ENCODE data around the gene CCNG2.
"Not testable (repeated sequence)": the region's sequence is repeated elsewhere in the genome, so short reads cannot be mapped to it uniquely, and the experiment has no call there.

Gene CCNG2, protein sequence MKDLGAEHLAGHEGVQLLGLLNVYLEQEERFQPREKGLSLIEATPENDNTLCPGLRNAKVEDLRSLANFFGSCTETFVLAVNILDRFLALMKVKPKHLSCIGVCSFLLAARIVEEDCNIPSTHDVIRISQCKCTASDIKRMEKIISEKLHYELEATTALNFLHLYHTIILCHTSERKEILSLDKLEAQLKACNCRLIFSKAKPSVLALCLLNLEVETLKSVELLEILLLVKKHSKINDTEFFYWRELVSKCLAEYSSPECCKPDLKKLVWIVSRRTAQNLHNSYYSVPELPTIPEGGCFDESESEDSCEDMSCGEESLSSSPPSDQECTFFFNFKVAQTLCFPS

DNA sequence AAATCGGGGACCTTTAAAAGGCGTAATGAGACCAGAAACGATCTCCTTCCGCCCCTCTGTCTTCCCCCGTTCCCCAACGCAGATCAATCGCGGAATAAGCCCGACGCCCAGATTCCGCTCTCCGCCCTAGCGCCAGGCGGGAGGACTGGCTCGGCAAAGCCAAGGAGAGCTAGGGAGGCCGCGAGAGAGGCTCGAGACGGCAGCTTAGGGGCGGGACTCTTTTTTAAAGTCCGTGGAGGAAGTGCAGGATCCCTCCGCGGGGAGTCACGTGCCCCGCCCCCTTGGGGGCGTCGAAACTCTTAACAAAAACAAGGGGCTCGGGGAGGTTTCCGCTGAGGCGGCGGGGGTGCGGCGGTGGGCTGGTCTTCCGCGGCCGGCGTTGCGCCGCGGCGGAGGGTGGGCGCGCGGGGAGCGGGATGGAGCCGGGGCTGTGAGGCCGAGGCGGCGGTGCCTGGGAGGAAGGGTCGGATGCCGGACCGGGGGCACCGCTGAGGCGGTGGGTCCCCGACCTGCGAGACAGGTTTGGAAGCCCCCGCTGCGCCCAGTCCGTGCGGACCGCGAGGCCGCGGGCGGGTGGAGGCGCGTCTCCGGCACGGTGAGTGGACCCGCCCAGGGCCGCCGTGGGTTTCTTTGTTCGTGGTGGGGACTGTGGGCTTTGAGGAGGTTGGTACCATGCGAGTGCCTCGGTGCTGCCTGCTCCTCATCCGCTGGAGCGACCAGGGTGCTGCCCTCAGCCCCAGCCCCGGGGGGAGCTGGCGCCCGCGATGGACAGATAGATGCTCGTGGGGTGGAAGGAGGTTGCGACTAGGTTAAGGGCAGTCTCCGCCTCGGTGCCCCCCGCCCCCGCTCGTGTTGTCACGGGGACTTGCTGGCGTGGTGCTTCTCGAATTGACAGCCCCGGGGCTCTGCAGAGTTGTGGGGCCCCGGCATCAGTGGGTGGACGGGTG, at the start of gene CCNG2:
CCNG2 (plus strand) TSS at position 296 of the 947 bp plus-strand sequence. CDS start 1,326 bp downstream, outside the sequence.
- DNase-seq, result peak; percentile 95

DNA sequence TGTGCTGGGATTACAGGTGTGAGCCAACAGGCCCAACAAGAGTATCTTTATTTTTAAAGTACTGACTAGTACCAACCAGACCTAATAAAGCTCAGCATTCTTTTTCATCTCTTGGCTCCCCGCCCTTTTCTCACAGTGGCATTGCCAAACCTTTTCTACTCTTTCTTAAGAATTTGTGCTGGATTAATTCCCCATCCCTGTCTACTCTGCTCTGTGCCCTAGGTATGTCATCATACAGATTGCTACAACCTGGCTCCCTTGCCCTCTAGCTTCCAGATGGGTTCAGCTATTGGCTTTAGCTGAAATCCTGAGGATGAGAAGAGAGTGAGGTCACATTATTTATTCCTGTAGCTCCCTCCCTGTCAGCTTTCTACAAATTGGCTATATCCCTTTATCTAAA, 46.3 kb upstream of the CCNG2 start:
- no peak for DNase-seq

DNA sequence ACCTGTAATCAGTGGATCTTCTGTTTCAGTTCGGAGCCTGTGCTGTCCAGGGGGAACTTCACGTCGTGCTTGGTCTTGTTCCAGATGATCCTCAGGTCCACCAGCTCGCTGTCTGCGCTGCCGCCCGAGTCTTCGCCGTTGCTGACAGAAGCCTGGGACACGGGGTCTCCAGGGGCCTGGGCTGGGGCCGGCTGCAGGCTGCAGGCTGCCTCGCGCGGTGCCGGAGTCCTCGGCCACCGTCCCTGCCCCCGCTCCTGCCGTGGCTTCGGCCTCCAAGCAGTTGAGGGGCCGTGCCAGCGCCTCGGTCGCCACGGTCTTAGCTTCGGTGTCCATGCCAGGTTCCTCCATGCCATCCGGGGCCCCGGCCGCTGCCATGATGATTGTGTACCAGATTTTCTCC, 43.9 kb upstream of the CCNG2 start:
- DNase-seq, result no peak

DNA sequence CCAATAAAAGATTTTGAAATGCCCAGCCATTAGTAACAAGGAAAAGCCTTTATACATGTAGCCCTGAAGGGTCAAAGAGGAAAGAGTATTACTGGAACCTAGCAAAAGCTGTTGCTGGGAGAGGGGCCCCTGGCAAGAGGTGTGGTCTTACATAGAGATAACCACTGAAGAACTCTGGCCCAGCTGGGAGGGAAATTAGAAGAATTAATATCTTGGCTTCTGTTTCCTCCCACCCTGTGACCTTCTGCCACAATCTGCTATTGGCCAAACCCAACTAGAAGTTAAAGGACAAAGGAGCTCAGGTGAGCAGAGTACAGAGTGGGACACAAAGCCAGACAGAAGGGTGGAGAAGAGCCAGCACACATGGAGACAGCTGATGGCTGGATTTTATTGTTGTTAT, 39.3 kb upstream of the CCNG2 start:
- DNase-seq, result no peak

DNA sequence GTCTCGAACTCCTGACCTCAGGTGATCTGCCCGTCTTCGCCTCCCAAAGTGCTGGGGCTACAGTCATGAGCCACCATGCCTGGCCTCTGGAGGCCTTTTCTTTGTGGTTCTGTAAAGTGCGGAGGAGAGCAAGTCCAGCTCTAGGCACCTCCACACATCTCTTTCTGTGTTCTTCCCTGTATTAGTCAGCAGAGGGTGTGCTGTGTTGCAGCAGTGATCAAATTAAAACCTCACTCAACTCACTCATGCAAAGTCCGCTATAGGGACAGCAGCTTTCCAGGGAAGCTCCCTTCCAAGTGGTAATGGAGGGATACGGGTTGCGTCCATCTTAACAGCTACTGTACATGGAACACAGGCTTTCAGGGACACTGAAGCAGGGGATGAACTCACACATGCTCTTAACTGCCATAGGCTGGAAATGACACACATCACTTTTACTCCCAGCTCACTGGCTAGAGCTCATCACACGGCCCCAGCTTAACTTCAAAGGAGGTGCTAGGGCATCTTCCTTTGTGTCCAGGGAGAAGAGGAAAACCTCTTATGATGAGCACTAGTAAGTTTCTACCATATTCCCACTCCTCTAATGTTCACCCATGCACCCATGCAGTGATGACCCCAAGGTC, 36.0 kb upstream of the CCNG2 start:
- no peak for DNase-seq

DNA sequence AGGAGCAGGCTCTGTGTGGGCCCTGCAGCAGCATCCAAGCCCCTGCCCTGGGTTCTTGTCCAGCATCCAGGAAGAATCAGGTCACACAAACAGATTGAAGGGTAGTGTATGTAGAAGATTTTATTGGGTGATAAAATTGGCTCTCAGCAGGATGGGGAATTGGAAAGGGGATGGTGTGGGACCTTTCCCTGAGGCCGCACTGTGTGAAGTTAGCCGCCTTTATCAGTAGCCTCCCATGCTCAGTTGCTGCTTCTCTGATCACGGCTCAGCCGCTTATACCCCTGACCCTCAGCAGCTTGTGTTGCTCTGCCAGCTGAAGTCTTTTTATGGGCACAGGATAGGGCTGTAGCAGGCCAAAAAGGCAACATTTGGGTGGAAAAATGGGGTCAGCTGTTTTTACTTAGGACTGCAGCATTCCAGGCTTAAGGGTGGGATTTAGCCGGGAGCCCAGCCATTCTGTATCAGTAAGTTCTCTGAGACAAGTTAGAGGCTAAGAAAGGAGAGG, 35.2 kb upstream of the CCNG2 start:
- DNase-seq, result peak; percentile 19

DNA sequence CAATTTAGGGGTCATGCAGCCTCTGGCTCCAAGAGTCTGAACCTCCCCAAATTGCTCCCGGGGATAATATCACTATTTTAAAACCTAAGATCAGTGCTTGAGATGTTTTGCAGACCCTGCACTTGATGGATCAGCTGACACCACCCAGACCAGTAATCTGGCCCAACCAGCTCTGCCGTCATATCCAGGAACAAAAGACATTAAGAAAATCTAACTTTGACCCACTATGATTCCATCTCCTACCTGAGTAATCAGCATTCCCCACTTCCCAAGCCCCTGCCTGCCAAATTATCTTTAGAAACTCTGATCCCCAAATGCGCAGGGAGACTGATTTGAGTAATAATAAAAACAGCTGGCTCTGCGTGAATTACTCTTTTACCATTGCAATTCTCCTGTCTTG, 34.4 kb upstream of the CCNG2 start:
- DNase-seq, result no peak

DNA sequence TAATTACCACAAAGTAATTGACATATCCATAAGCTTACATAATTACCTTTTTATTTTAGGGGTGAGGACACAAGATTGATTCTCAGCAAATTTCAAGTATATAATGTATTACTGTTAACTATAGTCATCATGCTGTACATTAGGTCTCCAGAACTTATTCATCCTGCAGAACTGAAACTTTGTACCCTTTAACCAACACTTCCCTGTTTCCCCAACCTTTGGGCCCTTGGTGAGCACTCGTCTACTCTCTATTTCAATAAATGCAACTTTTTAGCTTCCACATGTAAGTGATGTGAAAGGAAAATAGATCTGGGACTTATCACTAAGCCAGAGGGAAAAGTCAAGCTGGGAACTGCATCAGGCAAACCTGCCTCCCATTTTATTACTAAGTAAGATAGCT, 33.6 kb upstream of the CCNG2 start:
- DNase-seq, result no peak

DNA sequence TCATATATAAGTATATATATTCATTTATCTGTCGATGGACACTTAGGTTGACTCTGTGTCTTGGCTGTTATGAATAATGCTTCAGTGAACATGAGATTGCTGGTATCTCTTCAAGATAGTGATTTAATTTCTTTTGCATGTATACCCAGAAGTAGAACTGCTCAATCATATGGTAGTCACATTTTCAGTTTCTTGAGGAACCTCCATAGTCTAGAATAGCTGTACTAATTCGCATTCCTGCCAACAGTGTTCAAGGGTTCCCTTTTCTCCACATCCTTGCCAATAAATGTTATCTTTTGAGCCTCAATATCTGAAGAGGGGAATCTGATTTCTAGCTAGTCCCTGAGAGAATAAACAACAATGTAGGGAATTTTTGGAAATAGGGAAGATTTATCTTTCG, 32.4 kb upstream of the CCNG2 start:
- DNase-seq, result no peak

DNA sequence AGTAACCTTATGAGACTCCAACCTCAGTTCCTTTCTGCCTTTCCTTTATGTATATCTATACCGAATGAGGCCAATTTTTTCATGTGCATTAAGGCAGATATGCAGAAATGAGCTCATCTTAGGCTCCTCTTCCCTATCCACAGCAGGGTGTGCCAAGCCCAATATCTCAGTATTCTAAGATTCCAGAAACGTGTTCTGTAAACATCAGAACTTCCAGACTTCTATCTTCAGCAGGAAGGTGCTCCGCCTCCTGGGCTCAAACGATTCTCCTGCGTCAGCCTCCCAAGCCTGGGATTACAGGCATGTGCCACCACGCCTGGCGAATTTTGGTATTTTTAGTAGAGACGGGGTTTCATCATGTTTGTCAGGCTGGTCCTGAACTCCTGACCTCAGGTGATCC, 31.0 kb upstream of the CCNG2 start:
- no peak for DNase-seq

DNA sequence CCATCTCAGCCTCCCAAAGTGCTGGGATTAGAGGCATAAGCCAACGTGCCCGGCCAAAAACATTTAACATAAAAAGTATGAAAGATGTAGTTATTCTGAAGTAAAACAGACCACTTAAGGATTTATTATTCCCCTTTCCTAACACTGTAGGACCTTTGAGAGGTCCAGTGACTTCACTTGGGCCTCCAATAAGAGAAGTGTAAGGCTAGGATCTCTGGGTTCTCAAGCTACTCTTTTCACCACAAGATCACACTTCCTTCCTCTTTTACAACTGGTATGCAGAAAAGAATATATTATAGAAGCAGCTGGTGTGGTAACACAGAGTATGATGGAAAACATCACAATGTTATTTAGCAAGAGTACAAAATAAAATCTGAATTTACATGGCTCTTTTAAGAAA, 30.2 kb upstream of the CCNG2 start:
- no peak for DNase-seq

DNA sequence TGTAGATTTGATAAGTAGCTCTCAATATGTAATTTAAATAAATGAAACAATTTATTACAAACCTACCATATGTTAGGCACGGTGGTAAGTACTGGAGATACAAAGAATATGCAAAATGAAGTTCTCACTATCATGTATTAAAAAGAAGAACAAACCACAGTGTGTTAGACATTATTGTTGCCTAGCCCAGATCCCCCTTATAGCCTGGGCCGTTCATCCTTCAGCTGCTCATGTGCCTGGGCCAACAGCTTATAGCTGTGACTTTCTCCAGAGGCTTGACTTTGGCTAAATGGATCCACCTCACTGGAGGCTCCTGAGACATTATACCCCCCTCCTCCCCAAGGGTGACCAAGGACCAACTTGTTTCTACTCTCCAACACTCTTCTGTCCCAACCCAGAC, 29.8 kb upstream of the CCNG2 start:
- DNase-seq, result no peak

DNA sequence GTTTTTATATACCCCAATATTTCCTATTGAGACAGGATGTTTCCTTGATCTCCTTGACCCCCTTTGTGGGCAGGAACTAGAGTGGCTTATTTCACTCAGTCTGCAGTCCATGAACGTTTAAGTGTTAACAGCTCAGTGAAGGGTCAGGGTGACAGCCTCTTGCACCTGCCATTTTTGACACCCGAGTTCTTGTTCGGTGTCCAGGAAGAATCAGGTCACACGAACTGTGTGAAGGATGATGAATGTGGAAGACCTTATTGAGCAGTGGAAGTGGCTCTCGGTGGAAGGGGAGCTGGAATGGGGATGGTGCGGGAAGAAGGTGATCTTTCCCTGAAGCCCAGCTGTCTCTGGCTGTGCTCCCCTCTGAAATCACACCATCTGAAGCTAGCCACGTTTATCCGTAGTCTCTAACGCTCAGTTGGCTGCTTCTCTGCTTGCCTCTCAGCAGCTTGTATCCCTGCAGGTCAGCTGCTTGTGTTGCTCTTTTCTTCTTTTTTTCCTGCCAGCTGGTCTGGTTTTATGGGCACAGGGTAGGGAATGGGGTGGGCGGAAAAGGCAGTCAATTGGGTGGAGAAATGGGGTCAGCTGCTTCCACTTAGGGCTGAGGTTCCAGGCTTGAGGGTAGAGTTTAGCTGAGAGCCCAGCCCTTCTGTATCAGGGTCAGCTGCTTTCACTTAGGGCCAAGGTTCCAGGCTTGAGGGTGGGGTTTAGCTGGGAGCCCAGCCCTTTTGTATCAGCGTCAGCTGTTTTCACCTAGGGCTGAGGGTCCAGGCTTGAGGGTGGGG, 29.0 kb upstream of the CCNG2 start:
- peak; percentile 28 for DNase-seq

DNA sequence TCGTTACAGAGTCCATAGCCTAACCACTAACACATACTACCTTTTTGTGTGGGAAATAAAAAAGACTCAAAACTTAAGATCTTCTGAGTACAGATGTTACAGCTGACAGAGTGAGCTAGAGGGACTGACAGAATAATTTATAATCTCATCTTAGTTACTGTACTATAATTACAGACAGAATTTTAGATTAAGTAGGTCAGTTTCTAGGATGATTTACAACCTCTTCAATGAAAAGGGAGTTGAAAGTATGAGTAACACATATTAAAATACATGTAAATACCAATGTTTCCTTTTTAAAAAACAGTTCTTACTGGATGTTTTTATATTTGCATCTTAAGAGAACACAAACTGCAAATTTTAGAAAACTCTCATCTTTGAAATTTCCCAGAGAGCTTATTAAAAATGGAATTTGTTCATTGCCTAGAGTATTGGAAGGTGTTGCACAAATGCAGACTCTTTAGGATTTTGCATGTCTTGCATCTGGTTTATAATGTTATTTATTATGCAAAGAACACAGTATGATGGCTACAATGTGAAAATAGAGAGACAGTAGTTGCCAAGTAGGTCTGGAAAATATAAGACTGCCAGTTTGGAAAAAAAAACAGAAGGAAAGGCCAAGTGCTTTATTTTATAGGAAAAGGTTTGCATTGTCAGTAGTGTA, 24.2 kb upstream of the CCNG2 start:
- no peak for DNase-seq

DNA sequence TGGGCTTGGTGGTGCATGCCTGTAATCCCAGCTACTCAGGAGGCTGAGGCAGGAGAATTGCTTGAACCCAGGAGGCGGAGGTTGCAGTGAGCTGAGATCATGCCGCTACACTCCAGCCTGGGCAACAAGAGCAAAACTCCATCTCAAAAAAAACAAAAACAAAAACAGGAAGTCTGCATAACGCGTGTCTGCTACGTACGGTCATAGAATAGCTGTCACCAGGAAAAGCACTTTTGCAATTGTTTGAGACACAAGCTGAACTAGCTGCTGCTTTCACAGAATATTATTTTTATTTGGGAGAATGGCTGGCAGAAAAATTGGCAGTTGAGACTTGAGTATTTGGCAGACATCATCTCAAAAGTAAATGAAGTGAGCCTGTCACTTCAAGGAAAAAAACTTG, 19.6 kb upstream of the CCNG2 start:
- DNase-seq, result not testable (repeated sequence)

DNA sequence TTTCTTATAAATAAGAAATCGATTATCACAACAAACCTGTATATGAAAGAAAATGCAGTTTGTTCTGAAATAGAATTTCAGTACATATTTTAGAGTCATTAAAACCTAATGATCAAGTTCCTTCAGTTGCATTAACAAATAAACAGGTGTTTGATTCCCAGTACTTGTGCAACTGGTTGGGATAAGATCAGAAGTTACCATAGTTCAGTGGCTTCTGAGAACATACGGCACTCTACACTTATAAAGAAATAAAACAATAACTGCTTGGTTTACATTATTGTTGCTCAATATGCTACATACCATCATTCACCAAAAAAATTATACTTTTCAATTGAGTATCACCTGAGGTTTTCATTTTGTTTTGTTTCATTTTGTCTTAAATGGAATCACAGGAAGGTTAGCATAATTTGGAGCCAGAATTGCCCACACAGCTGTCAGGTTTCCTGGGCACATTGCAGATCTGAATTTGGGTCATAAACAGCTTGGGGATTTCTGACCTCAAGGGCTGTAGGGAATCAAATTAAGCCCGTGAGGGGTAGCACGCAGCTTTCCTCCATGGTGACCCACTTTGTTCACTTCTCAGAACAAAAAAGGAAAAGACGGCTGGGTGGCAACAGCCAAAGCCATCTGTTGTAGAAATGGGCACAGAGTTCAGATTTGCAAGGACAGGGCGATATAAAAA, 14.9 kb upstream of the CCNG2 start:
- no peak for DNase-seq

DNA sequence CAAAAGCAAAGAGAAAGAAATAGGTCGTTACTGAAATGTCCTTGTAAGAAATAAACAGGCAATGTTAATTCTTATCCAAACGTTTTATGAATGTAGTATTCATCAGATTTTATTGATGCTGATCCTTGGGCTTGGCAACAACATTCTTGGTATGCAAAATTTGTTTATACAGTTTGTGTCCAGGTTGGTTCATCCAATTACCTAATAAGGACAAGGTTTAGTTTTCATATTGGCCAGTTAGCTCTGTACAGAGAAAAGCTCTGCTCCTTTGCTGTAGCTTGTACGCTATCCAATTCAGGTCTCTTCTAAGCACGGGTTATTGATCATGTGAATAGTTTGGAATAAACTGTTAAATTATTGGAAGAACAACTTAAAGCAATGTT, 14.4 kb upstream of the CCNG2 start:
- no peak for DNase-seq

DNA sequence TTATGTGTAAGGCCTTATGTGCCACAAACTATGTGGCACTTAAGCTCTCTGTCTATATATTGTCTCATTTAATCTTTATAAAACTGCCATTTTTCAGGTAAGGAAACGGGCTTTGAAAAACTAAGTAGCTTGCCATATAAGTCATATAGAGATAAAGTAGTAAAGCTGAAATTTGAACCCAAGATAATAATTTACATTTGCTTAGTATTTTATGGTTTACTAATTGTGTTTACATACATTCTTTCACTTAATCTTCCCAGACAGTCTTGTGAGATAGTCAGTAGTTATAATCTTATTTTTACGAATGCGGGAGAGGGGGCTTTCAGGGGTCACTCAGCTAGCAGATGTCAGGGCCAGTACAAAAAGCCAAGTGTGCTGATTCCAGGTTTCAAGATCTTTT, 13.9 kb upstream of the CCNG2 start:
- no peak for DNase-seq

DNA sequence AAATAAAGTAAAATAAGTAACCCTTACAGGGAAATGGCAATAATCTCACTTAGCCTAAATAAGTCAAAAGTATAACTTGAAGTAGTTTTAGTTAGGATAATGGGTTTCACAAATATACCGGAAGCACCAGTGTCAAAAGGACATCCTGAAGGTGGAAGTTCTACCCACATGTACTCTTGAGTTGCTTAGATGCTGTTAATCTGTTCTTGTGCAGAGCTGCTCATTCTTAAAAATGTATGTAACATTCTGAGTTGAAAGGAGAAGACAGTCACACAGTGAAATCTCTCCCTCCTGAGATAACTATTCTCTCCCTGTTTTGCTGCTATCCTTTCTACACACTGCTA, 11.2 kb upstream of the CCNG2 start:
- DNase-seq, result no peak

DNA sequence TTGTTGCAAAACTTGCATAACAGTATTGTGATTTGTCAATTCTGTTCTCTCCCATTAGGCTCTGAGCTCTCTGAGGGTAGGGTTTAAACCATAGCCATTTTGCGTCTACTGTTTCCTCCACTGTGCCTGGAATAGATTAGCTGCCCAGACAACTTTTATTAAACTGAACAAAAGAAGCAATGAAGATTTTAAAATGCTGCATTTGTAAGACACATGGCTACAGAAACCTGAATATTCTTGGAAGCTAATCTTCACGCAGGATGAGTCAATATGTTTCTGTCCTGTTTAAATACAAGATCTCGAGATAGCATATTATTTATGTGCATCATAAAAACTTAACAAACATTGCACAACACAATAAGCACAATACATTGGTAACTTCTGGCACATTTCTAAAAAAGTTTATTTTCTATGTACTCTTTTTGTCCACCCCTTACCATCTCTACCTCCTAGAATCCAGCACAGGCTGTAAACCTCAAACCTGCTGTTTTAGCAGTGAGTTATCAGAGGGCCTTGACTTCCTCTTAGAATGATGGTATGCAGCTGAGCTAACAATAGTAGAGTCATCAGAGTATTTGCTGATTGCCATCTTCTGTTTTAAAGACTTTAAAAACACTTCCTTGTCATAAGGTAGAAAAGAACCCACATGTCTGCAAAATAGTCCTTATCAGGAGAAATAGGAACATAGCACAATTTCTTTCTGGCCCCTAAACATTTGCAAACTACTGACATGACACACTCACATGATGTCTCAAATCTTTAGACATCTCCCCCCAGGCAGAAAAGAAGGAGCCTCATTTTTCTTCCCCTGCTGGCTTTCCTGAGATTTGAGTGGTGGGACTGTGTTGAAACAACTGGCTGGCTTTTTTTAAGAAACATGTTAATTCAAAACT, 10.6 kb upstream of the CCNG2 start:
- no peak for DNase-seq
